ENCODE data around the gene OR5T3. TPM values are rescaled to one million over a fixed set of nuclear protein-coding genes. Genes with fewer than 3 reads are reported as not detected.

Gene OR5T3
- total RNA-seq: not detected in 2 replicates

GRCh38 chr11:56251954-56252353 is at the start of gene OR5T3:
Gene OR5T3 (plus strand): TSS chr11:56252254. CDS start chr11:56252254, 0 bp downstream.

GRCh38 chr11:56234155-56234554 is 17.9 kb upstream of the OR5T3 start, which contains the start of gene OR5T2:
Gene OR5T2 (minus strand): TSS chr11:56234255. CDS start chr11:56233062, 1,193 bp downstream.

GRCh38 chr11:56273854-56274253 is 21.8 kb downstream of the OR5T3 start, which contains the start of gene OR5T1:
Gene OR5T1 (plus strand): TSS chr11:56274154. CDS start chr11:56275639, 1,485 bp downstream.

GRCh38 chr11:56292154-56292553 is 40.1 kb downstream of the OR5T3 start, which contains the start of gene OR8H1:
Gene OR8H1 (minus strand): TSS chr11:56292254. CDS start chr11:56291062, 1,192 bp downstream.

Other genes with a start within 250 kb of the OR5T3 start
- not detected in 2 replicates for gene OR5AS1, start 224.6 kb upstream of the OR5T3 start, total RNA-seq
- gene OR8I2, start 158.9 kb upstream of the OR5T3 start, total RNA-seq: not detected in 2 replicates
- not detected in 2 replicates for gene OR8H2, start 148.6 kb upstream of the OR5T3 start, total RNA-seq
- not detected in 2 replicates for gene OR8H3, start 129.9 kb upstream of the OR5T3 start, total RNA-seq
- not detected in 2 replicates for gene OR8J3, start 112.1 kb upstream of the OR5T3 start, total RNA-seq
- gene OR8K5, start 91.9 kb upstream of the OR5T3 start, total RNA-seq: not detected in 2 replicates
- gene OR5J2, start 75.6 kb upstream of the OR5T3 start, total RNA-seq: not detected in 2 replicates
- not detected in 2 replicates for gene OR5T2, start 18.0 kb upstream of the OR5T3 start, total RNA-seq
- gene OR5T1, start 21.9 kb downstream of the OR5T3 start, total RNA-seq: not detected in 2 replicates
- not detected in 2 replicates for gene OR8H1, start 40.0 kb downstream of the OR5T3 start, total RNA-seq
- not detected in 2 replicates for gene OR8K3, start 62.9 kb downstream of the OR5T3 start, total RNA-seq
- not detected in 2 replicates for gene OR8K1, start 93.8 kb downstream of the OR5T3 start, total RNA-seq
- not detected in 2 replicates for gene OR8J1, start 102.0 kb downstream of the OR5T3 start, total RNA-seq
- not detected in 2 replicates for gene OR8U1, start 123.4 kb downstream of the OR5T3 start, total RNA-seq
- gene OR5AL1, start 160.4 kb downstream of the OR5T3 start, total RNA-seq: not detected in 2 replicates
- gene OR5M3, start 221.1 kb downstream of the OR5T3 start, total RNA-seq: not detected in 2 replicates
- gene OR5M8, start 239.1 kb downstream of the OR5T3 start, total RNA-seq: not detected in 2 replicates